Liver (tissue), 3 donors: ENCODE results near the gene TGFBR3L.

ENCODE experiments used
- CTCF ChIP-seq: fragments of 150-350 bp; IDR thresholded peaks from 2 replicates; pipeline ENCODE4 v1.5.1; 2017; ENCODE audit warnings: improper control_type of control experiment, low read depth, low read length; ENCODE audit not compliant: missing input control
- GABPA ChIP-seq, 2 donors: IDR thresholded peaks in 1 of 2; conservative IDR thresholded peaks in 1 of 2; 2 replicates each; pipeline ENCODE4 v1.6.1; 2016; ENCODE audit warnings: antibody characterized with exemption in 2 of 2, mild to moderate bottlenecking in 1 of 2, moderate library complexity in 1 of 2
- JUND ChIP-seq, 2 donors: IDR thresholded peaks; 2 replicates each; pipeline ENCODE4 v1.6.1; 2016; ENCODE audit warnings: antibody characterized with exemption in 2 of 2
- NR2F2 ChIP-seq: IDR thresholded peaks from 2 replicates; pipeline ENCODE4 v1.6.1; 2016; ENCODE audit warnings: antibody characterized with exemption
- RAD21 ChIP-seq, 2 donors: IDR thresholded peaks; 2 replicates each; pipeline ENCODE4 v1.6.1; 2016; ENCODE audit warnings: antibody characterized with exemption in 2 of 2, mild to moderate bottlenecking in 2 of 2
- REST ChIP-seq: IDR thresholded peaks from 2 replicates; pipeline ENCODE4 v1.6.1; 2016; ENCODE audit warnings: antibody characterized with exemption, mild to moderate bottlenecking
- RXRA ChIP-seq, 2 donors: IDR thresholded peaks; 2 replicates each; pipeline ENCODE4 v1.6.1; 2017 to 2018; ENCODE audit warnings: antibody characterized with exemption in 2 of 2, mild to moderate bottlenecking in 1 of 2
- SP1 ChIP-seq: IDR thresholded peaks from 2 replicates; pipeline ENCODE4 v1.6.1; 2018; ENCODE audit warnings: antibody characterized with exemption, mild to moderate bottlenecking
- TAF1 ChIP-seq: conservative IDR thresholded peaks from 2 replicates; pipeline ENCODE4 v1.6.1; 2016; ENCODE audit warnings: antibody characterized with exemption, mild to moderate bottlenecking
- YY1 ChIP-seq: IDR thresholded peaks from 2 replicates; pipeline ENCODE4 v1.6.1; 2016; ENCODE audit warnings: antibody characterized with exemption, mild to moderate bottlenecking
- TF ChIP-seq, protein P1 (sequence below): IDR thresholded peaks from 2 replicates; pipeline ENCODE4 v1.6.1; 2016; ENCODE audit warnings: antibody characterized with exemption
- TF ChIP-seq, protein P2 (sequence below): IDR thresholded peaks from 2 replicates; pipeline ENCODE4 v1.6.1; 2016; ENCODE audit warnings: antibody characterized with exemption
- TF ChIP-seq, protein P3 (sequence below): IDR thresholded peaks from 2 replicates; pipeline ENCODE4 v1.6.1; 2016; ENCODE audit warnings: antibody characterized with exemption
- donor health status: healthy.
- donor health status: healthy.

DNA sequence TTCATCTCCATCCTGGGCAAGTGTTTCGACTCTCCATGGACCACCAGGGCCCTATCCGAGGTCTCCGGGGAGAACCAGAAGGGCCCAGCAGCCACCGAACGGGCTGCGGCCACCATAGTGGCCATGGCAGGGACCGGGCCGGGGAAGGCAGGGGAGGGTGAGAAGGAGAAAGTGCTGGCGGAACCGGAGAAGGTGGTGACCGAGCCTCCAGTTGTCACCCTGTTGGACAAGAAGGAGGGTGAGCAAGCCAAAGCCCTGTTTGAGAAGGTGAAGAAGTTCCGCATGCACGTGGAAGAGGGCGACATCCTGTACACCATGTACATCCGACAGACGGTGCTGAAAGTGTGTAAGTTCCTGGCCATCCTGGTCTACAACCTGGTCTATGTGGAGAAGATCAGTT, 15.7 kb upstream of the TGFBR3L start:
- TF ChIP-seq, protein P1, sequence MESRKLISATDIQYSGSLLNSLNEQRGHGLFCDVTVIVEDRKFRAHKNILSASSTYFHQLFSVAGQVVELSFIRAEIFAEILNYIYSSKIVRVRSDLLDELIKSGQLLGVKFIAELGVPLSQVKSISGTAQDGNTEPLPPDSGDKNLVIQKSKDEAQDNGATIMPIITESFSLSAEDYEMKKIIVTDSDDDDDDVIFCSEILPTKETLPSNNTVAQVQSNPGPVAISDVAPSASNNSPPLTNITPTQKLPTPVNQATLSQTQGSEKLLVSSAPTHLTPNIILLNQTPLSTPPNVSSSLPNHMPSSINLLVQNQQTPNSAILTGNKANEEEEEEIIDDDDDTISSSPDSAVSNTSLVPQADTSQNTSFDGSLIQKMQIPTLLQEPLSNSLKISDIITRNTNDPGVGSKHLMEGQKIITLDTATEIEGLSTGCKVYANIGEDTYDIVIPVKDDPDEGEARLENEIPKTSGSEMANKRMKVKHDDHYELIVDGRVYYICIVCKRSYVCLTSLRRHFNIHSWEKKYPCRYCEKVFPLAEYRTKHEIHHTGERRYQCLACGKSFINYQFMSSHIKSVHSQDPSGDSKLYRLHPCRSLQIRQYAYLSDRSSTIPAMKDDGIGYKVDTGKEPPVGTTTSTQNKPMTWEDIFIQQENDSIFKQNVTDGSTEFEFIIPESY: no peak
- TF ChIP-seq SP1 (no peak), RAD21 (IDR thresholded peaks at IDR 0.05) (no peak), CTCF (no peak), YY1 (no peak), REST (no peak), NR2F2 (no peak), TAF1 (no peak), GABPA (IDR thresholded peaks at IDR 0.05 in 1 of 2, conservative IDR thresholded peaks at IDR 0.05 in 1 of 2) (no peak), RXRA (IDR thresholded peaks at IDR 0.05) (no peak), JUND (IDR thresholded peaks at IDR 0.05) (no peak)
- TF ChIP-seq, protein P2, sequence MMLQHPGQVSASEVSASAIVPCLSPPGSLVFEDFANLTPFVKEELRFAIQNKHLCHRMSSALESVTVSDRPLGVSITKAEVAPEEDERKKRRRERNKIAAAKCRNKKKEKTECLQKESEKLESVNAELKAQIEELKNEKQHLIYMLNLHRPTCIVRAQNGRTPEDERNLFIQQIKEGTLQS: no peak
- TF ChIP-seq, protein P3, sequence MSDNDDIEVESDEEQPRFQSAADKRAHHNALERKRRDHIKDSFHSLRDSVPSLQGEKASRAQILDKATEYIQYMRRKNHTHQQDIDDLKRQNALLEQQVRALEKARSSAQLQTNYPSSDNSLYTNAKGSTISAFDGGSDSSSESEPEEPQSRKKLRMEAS: no peak
